Activated naive CD8-positive, alpha-beta T cell treated with anti-CD3 and anti-CD28 coated beads, Interleukin-2, amount 50 U/mL, for 16 hours (primary cell): Measurements from ENCODE around the gene ALPK3.

ENCODE experiments used
- DNase-seq: peaks from one replicate; pipeline ENCODE4 v3.0.0-alpha.2; 2020; ENCODE audit warnings: low read depth, low spot score

ALPK3 gene

GRCh38 chr15:84797212-84797611, 19.9 kb upstream of the ALPK3 start:
- DNase-seq, result no peak

GRCh38 chr15:84797801-84798200, 19.4 kb upstream of the ALPK3 start:
- no peak for DNase-seq

GRCh38 chr15:84798436-84798946, 18.7 kb upstream of the ALPK3 start:
- no peak for DNase-seq

GRCh38 chr15:84799511-84800187, 17.5 kb upstream of the ALPK3 start:
- no peak for DNase-seq

- no peak for DNase-seq
These were observed 16.8 kb upstream of the ALPK3 start for GRCh38 chr15:84800365-84800806.

GRCh38 chr15:84804005-84804900, 12.9 kb upstream of the ALPK3 start:
- no peak for DNase-seq

GRCh38 chr15:84805221-84805620, 11.9 kb upstream of the ALPK3 start:
- no peak for DNase-seq

- no peak for DNase-seq
These were observed 9.9 kb upstream of the ALPK3 start for GRCh38 chr15:84807228-84807627.

- DNase-seq, result no peak
These were observed 6.9 kb upstream of the ALPK3 start for GRCh38 chr15:84810073-84810840.

GRCh38 chr15:84811151-84811550, 6.0 kb upstream of the ALPK3 start:
- DNase-seq, result no peak

- no peak for DNase-seq
These were observed 5.3 kb upstream of the ALPK3 start for GRCh38 chr15:84811828-84812227.

GRCh38 chr15:84812842-84813241, 4.3 kb upstream of the ALPK3 start:
- no peak for DNase-seq

GRCh38 chr15:84813435-84813834, 3.7 kb upstream of the ALPK3 start:
- no peak for DNase-seq

GRCh38 chr15:84813931-84814330, 3.2 kb upstream of the ALPK3 start:
- DNase-seq, result no peak

GRCh38 chr15:84814916-84815315, 2.2 kb upstream of the ALPK3 start:
- no peak for DNase-seq

- DNase-seq, result no peak
These were observed 418 bp downstream of the ALPK3 start for GRCh38 chr15:84817466-84818081.

- DNase-seq, result no peak
These were observed 1.3 kb downstream of the ALPK3 start for GRCh38 chr15:84818261-84819131.

- DNase-seq, result no peak
These were observed 2.2 kb downstream of the ALPK3 start for GRCh38 chr15:84819291-84819768.

- DNase-seq, result no peak
These were observed 2.6 kb downstream of the ALPK3 start for GRCh38 chr15:84819791-84820190.

GRCh38 chr15:84821501-84822021, 4.4 kb downstream of the ALPK3 start:
- DNase-seq, result no peak
